ENCODE results near the gene SLC1A7.

DNA sequence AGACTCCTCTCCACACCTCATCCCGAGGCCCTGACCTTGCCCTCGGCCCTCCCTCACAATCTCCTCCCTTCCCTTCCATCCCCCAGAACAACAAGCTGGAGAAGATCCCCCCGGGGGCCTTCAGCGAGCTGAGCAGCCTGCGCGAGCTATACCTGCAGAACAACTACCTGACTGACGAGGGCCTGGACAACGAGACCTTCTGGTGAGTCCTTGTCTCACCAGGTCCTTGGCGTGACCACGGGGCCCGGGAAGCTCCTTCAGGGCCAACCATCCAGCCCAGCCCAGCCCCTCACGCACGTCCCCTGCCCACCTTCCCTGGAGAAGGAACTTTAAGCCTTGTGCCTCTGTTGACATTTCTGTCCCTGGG is 64.9 kb downstream of the SLC1A7 start:
- TF ChIP-seq, protein P1, sequence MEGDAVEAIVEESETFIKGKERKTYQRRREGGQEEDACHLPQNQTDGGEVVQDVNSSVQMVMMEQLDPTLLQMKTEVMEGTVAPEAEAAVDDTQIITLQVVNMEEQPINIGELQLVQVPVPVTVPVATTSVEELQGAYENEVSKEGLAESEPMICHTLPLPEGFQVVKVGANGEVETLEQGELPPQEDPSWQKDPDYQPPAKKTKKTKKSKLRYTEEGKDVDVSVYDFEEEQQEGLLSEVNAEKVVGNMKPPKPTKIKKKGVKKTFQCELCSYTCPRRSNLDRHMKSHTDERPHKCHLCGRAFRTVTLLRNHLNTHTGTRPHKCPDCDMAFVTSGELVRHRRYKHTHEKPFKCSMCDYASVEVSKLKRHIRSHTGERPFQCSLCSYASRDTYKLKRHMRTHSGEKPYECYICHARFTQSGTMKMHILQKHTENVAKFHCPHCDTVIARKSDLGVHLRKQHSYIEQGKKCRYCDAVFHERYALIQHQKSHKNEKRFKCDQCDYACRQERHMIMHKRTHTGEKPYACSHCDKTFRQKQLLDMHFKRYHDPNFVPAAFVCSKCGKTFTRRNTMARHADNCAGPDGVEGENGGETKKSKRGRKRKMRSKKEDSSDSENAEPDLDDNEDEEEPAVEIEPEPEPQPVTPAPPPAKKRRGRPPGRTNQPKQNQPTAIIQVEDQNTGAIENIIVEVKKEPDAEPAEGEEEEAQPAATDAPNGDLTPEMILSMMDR (IDR thresholded peaks at IDR 0.05; ENCODE audit: low read depth, low read length, poor library complexity, severe bottlenecking): no peak
- TF ChIP-seq EZH2phosphoT487 (IDR thresholded peaks at IDR 0.05; ENCODE audit: borderline replicate concordance, low read length): no peak
